ENCODE measurements around the gene CLEC18C. TPM values are rescaled to one million over a fixed set of nuclear protein-coding genes. Genes with fewer than 3 reads are reported as not detected.

CLEC18C gene
- total RNA-seq, 1 experiment from 2014 or later: 0.59 TPM

DNA sequence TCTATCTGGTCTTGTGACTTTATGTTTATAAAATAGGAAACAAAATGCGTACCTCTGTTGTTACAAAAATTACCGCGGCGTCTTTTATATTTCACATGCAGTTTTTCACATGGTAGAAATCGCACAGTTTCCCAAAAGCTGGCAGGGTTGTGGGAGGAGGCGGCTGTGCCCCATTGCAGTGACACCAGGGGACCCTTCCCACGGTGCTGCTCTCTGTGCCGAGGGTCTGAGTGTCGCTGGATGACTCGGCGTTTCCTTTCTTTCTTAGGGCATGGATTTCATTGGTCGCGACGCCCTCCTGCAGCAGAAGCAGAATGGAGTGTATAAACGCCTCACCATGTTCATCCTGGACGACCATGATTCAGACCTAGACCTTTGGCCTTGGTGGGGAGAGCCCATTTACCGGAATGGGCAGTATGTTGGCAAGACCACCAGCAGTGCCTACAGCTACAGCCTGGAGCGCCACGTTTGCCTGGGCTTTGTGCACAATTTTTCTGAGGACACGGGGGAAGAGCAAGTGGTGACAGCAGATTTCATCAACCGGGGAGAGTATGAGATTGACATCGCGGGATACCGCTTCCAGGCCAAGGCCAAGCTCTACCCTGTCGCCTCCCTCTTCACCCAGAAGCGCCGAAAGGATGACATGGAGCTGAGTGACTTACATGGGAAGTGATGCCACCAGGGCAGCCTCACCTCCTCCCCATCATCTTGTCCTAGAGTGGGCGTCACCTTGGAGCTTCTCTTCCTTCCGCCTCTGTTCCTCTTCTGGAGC is 17.2 kb upstream of the CLEC18C start:
- BruUV-seq (replicated peaks): no TSS peak
- TF ChIP-seq CEBPB (IDR thresholded peaks at IDR 0.05; ENCODE audit: low read depth): no peak
- TF ChIP-seq, protein P1, sequence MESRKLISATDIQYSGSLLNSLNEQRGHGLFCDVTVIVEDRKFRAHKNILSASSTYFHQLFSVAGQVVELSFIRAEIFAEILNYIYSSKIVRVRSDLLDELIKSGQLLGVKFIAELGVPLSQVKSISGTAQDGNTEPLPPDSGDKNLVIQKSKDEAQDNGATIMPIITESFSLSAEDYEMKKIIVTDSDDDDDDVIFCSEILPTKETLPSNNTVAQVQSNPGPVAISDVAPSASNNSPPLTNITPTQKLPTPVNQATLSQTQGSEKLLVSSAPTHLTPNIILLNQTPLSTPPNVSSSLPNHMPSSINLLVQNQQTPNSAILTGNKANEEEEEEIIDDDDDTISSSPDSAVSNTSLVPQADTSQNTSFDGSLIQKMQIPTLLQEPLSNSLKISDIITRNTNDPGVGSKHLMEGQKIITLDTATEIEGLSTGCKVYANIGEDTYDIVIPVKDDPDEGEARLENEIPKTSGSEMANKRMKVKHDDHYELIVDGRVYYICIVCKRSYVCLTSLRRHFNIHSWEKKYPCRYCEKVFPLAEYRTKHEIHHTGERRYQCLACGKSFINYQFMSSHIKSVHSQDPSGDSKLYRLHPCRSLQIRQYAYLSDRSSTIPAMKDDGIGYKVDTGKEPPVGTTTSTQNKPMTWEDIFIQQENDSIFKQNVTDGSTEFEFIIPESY (IDR thresholded peaks at IDR 0.05; ENCODE audit: extremely low read depth, insufficient replicate concordance, low read length): no peak
- no peak for TF ChIP-seq EZH2 (IDR thresholded peaks at IDR 0.05)
- TF ChIP-seq ZFX (IDR thresholded peaks at IDR 0.05): no peak
- no peak for TF ChIP-seq POLR2A (IDR thresholded peaks at IDR 0.05; ENCODE audit: borderline replicate concordance, extremely low read depth, insufficient read depth, insufficient read length)

DNA sequence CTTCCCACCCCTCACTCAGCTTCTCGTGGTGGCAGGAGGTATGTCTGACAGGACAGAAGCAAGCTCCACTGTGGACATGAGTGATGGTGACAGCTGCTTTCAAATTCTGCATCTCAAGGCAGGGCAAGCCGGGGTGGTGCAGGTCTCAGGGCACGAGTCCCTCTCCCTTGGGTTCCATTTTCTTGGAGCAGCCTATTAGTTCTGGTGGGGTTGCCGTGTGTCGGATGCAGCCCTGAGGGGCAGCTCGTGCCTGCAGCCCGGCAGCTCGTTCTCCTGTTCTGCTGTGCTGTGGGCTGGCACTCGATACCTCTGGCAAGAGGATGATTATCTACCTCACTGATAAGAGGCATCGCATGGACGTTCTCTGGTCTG is 16.5 kb upstream of the CLEC18C start:
- H3K27me3 ChIP-seq (ENCODE audit: insufficient read depth, low read length): no peaks in the 10 kb centered on the region
- no peak overlapping the region for H2AFZ ChIP-seq (ENCODE audit: low read depth, low read length, poor library complexity, severe bottlenecking)
- DNase-seq (ENCODE audit: low read depth, low spot score) (no peak), ATAC-seq (no peak)
- H3K9me3 ChIP-seq (ENCODE audit: control insufficient read depth in 1 of 2, insufficient read depth in 1 of 2, low read depth in 1 of 2, low read length in 2 of 2): no peaks in the 10 kb centered on the region
- ChIA-PET RAD21 (ENCODE audit: low non-redundant PET in 1 of 2, low total read pairs in 2 of 2, uncharacterized antibody in 2 of 2, unreplicated experiment in 2 of 2) (no interaction called here), CTCF (no interaction called here), POLR2A (no interaction called here)
- no peak overlapping the region for H3K27ac ChIP-seq (ENCODE audit: low read depth, low read length)
- H3K9ac ChIP-seq (ENCODE audit: low read length): no peak overlapping the region
- intact Hi-C loops (cut with micrococcal nuclease): no loop called here
- no peaks in the 10 kb centered on the region for H3K79me2 ChIP-seq (ENCODE audit: insufficient read depth, low read length)
- H4K20me1 ChIP-seq (ENCODE audit: insufficient read depth): no peaks in the 10 kb centered on the region
- H3K4me1 ChIP-seq (ENCODE audit: control insufficient read depth in 1 of 2, insufficient read depth in 2 of 2, low read length in 2 of 2): peaks cover under 1 to 10% of the 10 kb centered on the region in 2 experiments; a peak in 3 of 4 replicates
- BruUV-seq (replicated peaks): no TSS peak
- TF ChIP-seq ZNF274 (IDR thresholded peaks at IDR 0.05; ENCODE audit: low read depth, low read length) (no peak), RAD21 (IDR thresholded peaks at IDR 0.05; ENCODE audit: low read depth) (no peak), EZH2 (IDR thresholded peaks at IDR 0.05) (no peak), POLR2AphosphoS5 (IDR thresholded peaks at IDR 0.05; ENCODE audit: low read depth, low read length) (no peak), SRF (IDR thresholded peaks at IDR 0.05; ENCODE audit: low read depth) (no peak), CEBPB (IDR thresholded peaks at IDR 0.05; ENCODE audit: low read depth) (no peak), EZH2phosphoT487 (IDR thresholded peaks at IDR 0.05; ENCODE audit: borderline replicate concordance) (no peak), EGR1 (IDR thresholded peaks at IDR 0.05; ENCODE audit: low read depth) (no peak)
- TF ChIP-seq, protein P2, sequence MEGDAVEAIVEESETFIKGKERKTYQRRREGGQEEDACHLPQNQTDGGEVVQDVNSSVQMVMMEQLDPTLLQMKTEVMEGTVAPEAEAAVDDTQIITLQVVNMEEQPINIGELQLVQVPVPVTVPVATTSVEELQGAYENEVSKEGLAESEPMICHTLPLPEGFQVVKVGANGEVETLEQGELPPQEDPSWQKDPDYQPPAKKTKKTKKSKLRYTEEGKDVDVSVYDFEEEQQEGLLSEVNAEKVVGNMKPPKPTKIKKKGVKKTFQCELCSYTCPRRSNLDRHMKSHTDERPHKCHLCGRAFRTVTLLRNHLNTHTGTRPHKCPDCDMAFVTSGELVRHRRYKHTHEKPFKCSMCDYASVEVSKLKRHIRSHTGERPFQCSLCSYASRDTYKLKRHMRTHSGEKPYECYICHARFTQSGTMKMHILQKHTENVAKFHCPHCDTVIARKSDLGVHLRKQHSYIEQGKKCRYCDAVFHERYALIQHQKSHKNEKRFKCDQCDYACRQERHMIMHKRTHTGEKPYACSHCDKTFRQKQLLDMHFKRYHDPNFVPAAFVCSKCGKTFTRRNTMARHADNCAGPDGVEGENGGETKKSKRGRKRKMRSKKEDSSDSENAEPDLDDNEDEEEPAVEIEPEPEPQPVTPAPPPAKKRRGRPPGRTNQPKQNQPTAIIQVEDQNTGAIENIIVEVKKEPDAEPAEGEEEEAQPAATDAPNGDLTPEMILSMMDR (IDR thresholded peaks at IDR 0.05 in 2 of 3, conservative IDR thresholded peaks at IDR 0.05 in 1 of 3; ENCODE audit: borderline replicate concordance in 1 of 3, insufficient read depth in 1 of 3, low read depth in 2 of 3, low read length in 2 of 3): no peak
- TF ChIP-seq, protein P1 (IDR thresholded peaks at IDR 0.05; ENCODE audit: extremely low read depth, insufficient replicate concordance, low read length): no peak
- H3K4me2 ChIP-seq (ENCODE audit: low read length): no peak overlapping the region
- no peak overlapping the region for H3K4me3 ChIP-seq (replicated peaks in 1 of 2; ENCODE audit: low read depth in 1 of 2, low read length in 2 of 2)
- peaks cover 41 to 52% of the 10 kb centered on the region in 2 experiments; a peak in 3 of 4 replicates for H3K36me3 ChIP-seq (ENCODE audit: control insufficient read depth in 1 of 2, insufficient read depth in 2 of 2, low read length in 2 of 2)
- no peaks in the 10 kb centered on the region for H3K9me2 ChIP-seq (ENCODE audit: insufficient read depth)

More for the DNA sequence above, 17.2 kb upstream of the CLEC18C start:
- H3K27ac ChIP-seq (ENCODE audit: low read depth, low read length): no peak overlapping the region
- H3K79me2 ChIP-seq (ENCODE audit: insufficient read depth, low read length): no peaks in the 10 kb centered on the region
- no peaks in the 10 kb centered on the region for H3K27me3 ChIP-seq (ENCODE audit: insufficient read depth, low read length)
- RAD21 ChIA-PET (ENCODE audit: low non-redundant PET in 1 of 2, low total read pairs in 2 of 2, uncharacterized antibody in 2 of 2, unreplicated experiment in 2 of 2): no interaction called here
- H4K20me1 ChIP-seq (ENCODE audit: insufficient read depth): no peaks in the 10 kb centered on the region
- H3K4me1 ChIP-seq (ENCODE audit: control insufficient read depth in 1 of 2, insufficient read depth in 2 of 2, low read length in 2 of 2): peaks cover 0 to 13% of the 10 kb centered on the region in 2 experiments; a peak in 2 of 4 replicates
- H3K9ac ChIP-seq (ENCODE audit: low read length): no peak overlapping the region
- no peak overlapping the region for H3K4me2 ChIP-seq (ENCODE audit: low read length)
- H2AFZ ChIP-seq (ENCODE audit: low read depth, low read length, poor library complexity, severe bottlenecking): no peak overlapping the region
- intact Hi-C loops (cut with micrococcal nuclease): no loop called here
- POLR2A ChIA-PET: no interaction called here
- ATAC-seq: no peak
- H3K9me2 ChIP-seq (ENCODE audit: insufficient read depth): no peaks in the 10 kb centered on the region
- CTCF ChIA-PET: no interaction called here
- no peaks in the 10 kb centered on the region for H3K9me3 ChIP-seq (ENCODE audit: control insufficient read depth in 1 of 2, insufficient read depth in 1 of 2, low read depth in 1 of 2, low read length in 2 of 2)
- H3K36me3 ChIP-seq (ENCODE audit: control insufficient read depth in 1 of 2, insufficient read depth in 2 of 2, low read length in 2 of 2): peaks cover 48 to 52% of the 10 kb centered on the region in 2 experiments; a peak in 3 of 4 replicates
- no peak overlapping the region for H3K4me3 ChIP-seq (replicated peaks in 1 of 2; ENCODE audit: low read depth in 1 of 2, low read length in 2 of 2)
- no peak for DNase-seq (ENCODE audit: low read depth, low spot score)
